Psoas muscle (tissue), 8 donors: ENCODE results near the gene EVX1. TPM values are rescaled to one million over a fixed set of nuclear protein-coding genes. Genes with fewer than 3 reads are reported as not detected.
A peak's percentile ranks its signal among the peaks of the same experiment; 100 is the strongest.

Experiments used
- ATAC-seq, 4 donors: fragments of 200-7000 bp; cut with Tn5 transposase; one replicate each; pipeline ENCODE4 v1.9.1; 2020; ENCODE audit warnings: moderate library complexity in 3 of 4, mild to moderate bottlenecking in 2 of 4
- DNase-seq, 2 donors: peaks; one replicate each; pipeline ENCODE4 v3.0.0-alpha.2; 2020
- H3K27ac ChIP-seq: fragments of 200-600 bp; one replicate; pipeline ENCODE4 v1.8.0; 2022
- H3K27me3 ChIP-seq, 3 donors: fragments of 200-600 bp in 1 of 3; one replicate each; pipeline versions ENCODE4 v1.6.1 to v1.8.0; 2013 to 2022; ENCODE audit warnings: low read length in 2 of 3, mild to moderate bottlenecking in 2 of 3, moderate library complexity in 1 of 3; ENCODE audit not compliant: insufficient read depth in 3 of 3
- H3K36me3 ChIP-seq, 2 donors: fragments of 200-600 bp in 1 of 2; one replicate each; pipeline versions ENCODE4 v1.6.1 to v1.8.0; 2013 to 2022; ENCODE audit warnings: low read depth in 1 of 2, mild to moderate bottlenecking in 1 of 2, moderate library complexity in 1 of 2; ENCODE audit not compliant: insufficient read depth in 1 of 2
- H3K4me1 ChIP-seq: fragments of 200-600 bp; one replicate; pipeline ENCODE4 v1.8.0; 2022
- H3K4me3 ChIP-seq: fragments of 200-600 bp; one replicate; pipeline ENCODE4 v1.8.0; 2022; ENCODE audit warnings: mild to moderate bottlenecking
- H3K9me3 ChIP-seq: fragments of 200-600 bp; one replicate; pipeline ENCODE4 v1.8.0; 2022
- WGBS, 3 donors: extraction: QIAGEN DNeasy Blood & Tissue Kit; methylation state at CpG; one replicate each; pipeline versions ENCODE4 v1.1.6 to v1.1.7; 2013; 5-methylcytosine and 5-hydroxymethylcytosine counted together
- intact Hi-C, 2 donors: fragments of 100-400 bp; cut with DNase I; formaldehyde crosslinking; loops; one replicate each; pipeline versions ENCODE4 v1.11.0 to v1.14.2; 2022
- polyA plus RNA-seq, 3 donors: library from polyadenylated mRNA; stranded (reverse); fragments of 200-250 nt; gene quantifications; one replicate each; pipeline ENCODE4 v1.2.3, GENCODE V29; 2013
- total RNA-seq, 4 donors: library from RNA; stranded (reverse); fragmentation: NEBNext Ultra II Directional in 2 of 4; extraction: Animal tissue kit (Norgen Biotek cat#: 25700) in 2 of 4; gene quantifications; one replicate each; pipeline versions ENCODE4 v1.2.1 to v1.2.4, GENCODE V29; 2021 to 2023
- TF ChIP-seq, protein P1 (sequence below): fragments of 200-600 bp; IDR thresholded peaks from one replicate; pipeline ENCODE4 v1.8.0; 2022; ENCODE audit warnings: antibody characterized with exemption
- donor health status: healthy with polysubstance abuse.
- donor health status: DM: no; HTN: no; CAD: no; lungs with moderate emphysema.
- donor health status: Bipolar disorder and iron deficiency.
- donor health status: healthy.
- donor health status: DM: yes; HTN: yes; CAD: no.
- donor health status: DM: no; HTN: no; CAD: no.
- donor health status: DM: no; HTN: no; CAD: no.
- donor health status: DM: yes; HTN: yes; CAD: no.

The EVX1 gene
- total and polyA plus RNA-seq, 7 donors, result not detected

- H3K36me3 ChIP-seq, result no peaks in the 10 kb centered on the region
- DNase-seq, result peak in 1 of 2 donors; percentile 60
- intact Hi-C loops, result loop anchor here in 1 of 2 donors (5.0 kb wide), 1 partner anchor 364 kb away; no protein-coding TSS in a partner anchor
- ATAC-seq, result peak; percentile 45 to 83 (median 48)
- H3K4me3 ChIP-seq, result peak overlapping the region; percentile 25
- peak overlapping the region; percentile 30 for H3K27ac ChIP-seq
- peaks cover 0 to 53% (median 16%) of the 10 kb centered on the region in 3 donors for H3K27me3 ChIP-seq
- no peaks in the 10 kb centered on the region for H3K9me3 ChIP-seq
- 60 to 68% (median 65%) methylated on average over 50 of the region's 50 CpGs for WGBS, 3 donors
- peaks cover 4% of the 10 kb centered on the region for H3K4me1 ChIP-seq
- TF ChIP-seq, protein P1, sequence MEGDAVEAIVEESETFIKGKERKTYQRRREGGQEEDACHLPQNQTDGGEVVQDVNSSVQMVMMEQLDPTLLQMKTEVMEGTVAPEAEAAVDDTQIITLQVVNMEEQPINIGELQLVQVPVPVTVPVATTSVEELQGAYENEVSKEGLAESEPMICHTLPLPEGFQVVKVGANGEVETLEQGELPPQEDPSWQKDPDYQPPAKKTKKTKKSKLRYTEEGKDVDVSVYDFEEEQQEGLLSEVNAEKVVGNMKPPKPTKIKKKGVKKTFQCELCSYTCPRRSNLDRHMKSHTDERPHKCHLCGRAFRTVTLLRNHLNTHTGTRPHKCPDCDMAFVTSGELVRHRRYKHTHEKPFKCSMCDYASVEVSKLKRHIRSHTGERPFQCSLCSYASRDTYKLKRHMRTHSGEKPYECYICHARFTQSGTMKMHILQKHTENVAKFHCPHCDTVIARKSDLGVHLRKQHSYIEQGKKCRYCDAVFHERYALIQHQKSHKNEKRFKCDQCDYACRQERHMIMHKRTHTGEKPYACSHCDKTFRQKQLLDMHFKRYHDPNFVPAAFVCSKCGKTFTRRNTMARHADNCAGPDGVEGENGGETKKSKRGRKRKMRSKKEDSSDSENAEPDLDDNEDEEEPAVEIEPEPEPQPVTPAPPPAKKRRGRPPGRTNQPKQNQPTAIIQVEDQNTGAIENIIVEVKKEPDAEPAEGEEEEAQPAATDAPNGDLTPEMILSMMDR, result no peak
These were observed 29.0 kb upstream of the EVX1 start for GRCh38 chr7:27213433-27214238.

DNA sequence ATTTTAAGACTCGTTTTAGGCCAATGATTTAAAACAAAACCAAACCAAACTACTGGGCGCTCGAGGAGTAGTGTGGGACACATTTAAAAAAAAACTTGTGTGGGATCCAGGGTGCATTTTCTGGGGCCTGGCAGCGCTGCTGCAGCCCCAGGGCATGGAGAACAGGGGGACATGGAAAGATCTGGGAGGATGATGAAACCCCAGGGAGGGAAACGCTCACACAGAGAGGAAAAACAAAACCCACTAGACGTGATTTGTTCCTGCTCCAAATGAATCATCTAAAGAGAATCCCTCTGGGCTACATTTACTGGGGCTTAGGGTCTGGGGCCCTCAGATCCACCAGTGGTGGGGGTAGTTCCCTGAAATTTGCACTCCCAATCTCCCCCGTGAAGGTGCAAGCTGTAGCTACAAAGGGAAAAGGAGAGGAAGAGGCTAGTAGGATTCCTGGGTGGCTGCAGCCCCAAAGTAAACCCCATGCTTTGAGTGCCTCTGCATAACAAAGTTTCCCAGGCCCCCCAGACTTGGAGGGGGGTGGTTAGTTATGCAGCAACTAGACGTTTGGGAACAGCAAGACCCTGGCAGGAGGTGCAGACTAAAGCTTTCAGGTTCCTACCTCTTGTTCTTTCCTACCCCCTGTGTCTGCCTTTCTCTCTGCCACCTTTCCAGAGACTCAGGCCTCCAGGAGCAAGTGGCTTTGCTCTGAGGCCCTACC lies 28.2 kb upstream of the EVX1 start:
- 71 to 80% (median 78%) methylated on average over 7 to 8 of the region's 8 CpGs for WGBS, 3 donors
- Histone ChIP-seq H3K9me3 (no peaks in the 10 kb centered on the region), H3K36me3 (no peaks in the 10 kb centered on the region), H3K27ac (no peak overlapping the region), H3K27me3 (peaks cover 0 to 60% (median 19%) of the 10 kb centered on the region in 3 donors), H3K4me3 (no peak overlapping the region), H3K4me1 (peaks cover 4% of the 10 kb centered on the region)
- intact Hi-C loops, result loop anchor here in 1 of 2 donors (5.0 kb wide), 1 partner anchor 363 kb away; no protein-coding TSS in a partner anchor
- TF ChIP-seq, protein P1, result no peak
- no peak for ATAC-seq
- DNase-seq, result no peak

DNA sequence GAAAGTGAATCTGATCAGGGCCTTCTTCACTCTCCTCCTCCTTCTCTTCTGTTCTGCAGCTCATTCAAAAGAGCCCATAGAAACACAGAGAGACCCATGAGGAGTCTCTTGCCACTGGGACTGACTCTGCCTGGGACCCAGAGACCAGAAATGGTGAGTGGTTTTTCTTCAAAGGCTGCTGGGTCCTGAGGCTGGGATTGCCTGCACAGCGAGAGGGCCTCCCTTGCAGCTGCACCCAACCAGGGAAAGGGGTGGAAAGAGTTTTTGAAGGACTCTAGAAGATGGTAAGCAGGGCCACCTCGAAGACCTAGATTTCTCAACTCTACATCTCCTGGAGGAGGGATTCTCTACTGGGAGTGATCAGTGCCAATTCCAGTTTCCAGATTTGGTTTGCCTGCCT lies 27.2 kb upstream of the EVX1 start:
- intact Hi-C loops, result no loop called here
- H3K27me3 ChIP-seq, result peaks cover 0 to 63% (median 21%) of the 10 kb centered on the region in 3 donors
- TF ChIP-seq, protein P1, result no peak

DNA sequence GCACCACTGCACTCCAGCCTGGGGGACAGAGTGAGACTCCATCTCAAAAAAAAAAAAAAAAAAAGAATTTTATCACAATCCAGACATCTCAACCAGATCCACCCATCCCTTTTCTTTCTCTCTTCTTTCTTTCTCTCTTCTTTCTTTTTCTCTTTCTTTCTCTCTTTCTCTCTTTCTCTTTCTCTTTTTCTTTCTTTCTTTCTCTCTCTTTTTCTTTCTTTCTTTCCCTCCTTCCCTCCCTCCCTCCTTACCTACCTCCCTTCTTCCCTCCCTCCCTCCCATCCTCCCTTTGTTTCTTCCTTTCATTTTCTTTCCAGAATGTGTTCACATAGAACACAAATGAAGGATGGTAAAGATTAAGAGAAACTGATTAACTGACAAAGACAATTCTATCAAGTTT lies 24.7 kb upstream of the EVX1 start:
- H3K4me1 ChIP-seq, result no peaks in the 10 kb centered on the region
- TF ChIP-seq, protein P1, result no peak
- H3K9me3 ChIP-seq, result no peaks in the 10 kb centered on the region
- intact Hi-C loops, result no loop called here
- no peak overlapping the region for H3K4me3 ChIP-seq
- ATAC-seq, result no peak
- no peak for DNase-seq
- H3K27me3 ChIP-seq, result peaks cover 5 to 66% (median 14%) of the 10 kb centered on the region in 3 donors
- H3K36me3 ChIP-seq, result no peaks in the 10 kb centered on the region
- no peak overlapping the region for H3K27ac ChIP-seq

More for the DNA sequence above, 27.2 kb upstream of the EVX1 start:
- no peaks in the 10 kb centered on the region for H3K9me3 ChIP-seq
- DNase-seq, result no peak
- peaks cover 4% of the 10 kb centered on the region for H3K4me1 ChIP-seq
- no peak overlapping the region for H3K4me3 ChIP-seq
- ATAC-seq, result no peak
- no peaks in the 10 kb centered on the region for H3K36me3 ChIP-seq
- 88 to 95% (median 94%) methylated on average over 2 of the region's 2 CpGs for WGBS, 3 donors
- H3K27ac ChIP-seq, result no peak overlapping the region
